Mesenchymal stem cell (in vitro differentiated cells and primary cell): ENCODE data around the gene ARID4B.

Source experiments
- DNase-seq: peaks from one replicate; pipeline ENCODE4 v3.0.0-alpha.2; 2013
- H2AFZ ChIP-seq: one replicate; pipeline ENCODE4 v1.6.1; 2013; ENCODE audit warnings: low read depth, mild to moderate bottlenecking, control low read depth, inconsistent platforms, low read length, moderate library complexity
- H2AK5ac ChIP-seq: 2 replicates; pipeline ENCODE4 v1.6.1; 2013; ENCODE audit warnings: low read length, moderate library complexity, mild to moderate bottlenecking, inconsistent platforms; ENCODE audit not compliant: severe bottlenecking
- H2BK120ac ChIP-seq: one replicate; pipeline ENCODE4 v1.6.1; 2013; ENCODE audit warnings: low read depth, mild to moderate bottlenecking, inconsistent platforms, low read length, moderate library complexity
- H2BK12ac ChIP-seq, 2 experiments: one replicate each; pipeline ENCODE4 v1.6.1; 2013; ENCODE audit warnings: inconsistent platforms in 2 of 2, low read length in 2 of 2, mild to moderate bottlenecking in 2 of 2, moderate library complexity in 2 of 2, control low read depth in 1 of 2
- H2BK15ac ChIP-seq: one replicate; pipeline ENCODE4 v1.6.1; 2013; ENCODE audit warnings: mild to moderate bottlenecking, low read depth, inconsistent platforms; ENCODE audit not compliant: poor library complexity, severe bottlenecking
- H2BK5ac ChIP-seq: 2 replicates; pipeline ENCODE4 v1.6.1; 2013; ENCODE audit warnings: low read depth, mild to moderate bottlenecking, low read length, control low read depth, inconsistent platforms; ENCODE audit not compliant: poor library complexity, severe bottlenecking
- H3K14ac ChIP-seq, 2 experiments: one replicate each; pipeline ENCODE4 v1.6.1; 2013; ENCODE audit warnings: inconsistent platforms in 2 of 2, low read length in 2 of 2, control low read depth in 1 of 2, mild to moderate bottlenecking in 1 of 2, moderate library complexity in 1 of 2
- H3K18ac ChIP-seq, 2 experiments: one replicate each; pipeline ENCODE4 v1.6.1; 2013; ENCODE audit warnings: inconsistent platforms in 2 of 2, low read length in 2 of 2, control low read depth in 1 of 2, low read depth in 1 of 2, mild to moderate bottlenecking in 1 of 2
- H3K23ac ChIP-seq, 2 experiments: one replicate each; pipeline ENCODE4 v1.6.1; 2013; ENCODE audit warnings: inconsistent platforms in 2 of 2, low read length in 2 of 2, mild to moderate bottlenecking in 2 of 2, moderate library complexity in 2 of 2, control low read depth in 1 of 2
- H3K27ac ChIP-seq: 2 replicates; pipeline ENCODE4 v1.5.1; 2013; ENCODE audit warnings: mild to moderate bottlenecking, moderate library complexity, low read length, control low read depth, inconsistent platforms; ENCODE audit not compliant: poor library complexity, severe bottlenecking
- H3K27me3 ChIP-seq, 2 experiments: 2 replicates each; pipeline versions ENCODE4 v1.6.1 to v1.7.0; 2013; ENCODE audit warnings: low read length in 2 of 2, mild to moderate bottlenecking in 2 of 2, moderate library complexity in 2 of 2, control low read depth in 1 of 2, inconsistent platforms in 1 of 2; ENCODE audit not compliant: control insufficient read depth in 1 of 2, insufficient read depth in 1 of 2
- H3K36me3 ChIP-seq, 2 experiments: 2 replicates each; pipeline versions ENCODE4 v1.6.1 to v1.7.0; 2013; ENCODE audit warnings: low read length in 2 of 2, control low read depth in 1 of 2, inconsistent platforms in 1 of 2, low read depth in 1 of 2, mild to moderate bottlenecking in 1 of 2; ENCODE audit not compliant: insufficient read depth in 2 of 2, control insufficient read depth in 1 of 2
- H3K4ac ChIP-seq, 2 experiments: one replicate each; pipeline ENCODE4 v1.6.1; 2013; ENCODE audit warnings: inconsistent platforms in 2 of 2, low read length in 2 of 2, mild to moderate bottlenecking in 2 of 2, moderate library complexity in 2 of 2, control low read depth in 1 of 2, low read depth in 1 of 2
- H3K4me1 ChIP-seq: 2 replicates; pipeline ENCODE4 v1.6.1; 2013; ENCODE audit warnings: low read depth, low read length, control low read depth; ENCODE audit not compliant: control insufficient read depth, insufficient read depth
- H3K4me2 ChIP-seq: 2 replicates; pipeline ENCODE4 v1.6.1; 2013; ENCODE audit warnings: low read length, mild to moderate bottlenecking, inconsistent platforms; ENCODE audit not compliant: poor library complexity, severe bottlenecking
- H3K4me3 ChIP-seq, 2 experiments: 2 replicates each; pipeline versions ENCODE4 v1.5.1 to v1.7.0; 2013; ENCODE audit warnings: low read length in 2 of 2, mild to moderate bottlenecking in 2 of 2, control low read depth in 1 of 2, low read depth in 1 of 2; ENCODE audit not compliant: insufficient read depth in 1 of 2
- H3K79me1 ChIP-seq: replicated peaks from 2 replicates; pipeline ENCODE4 v1.6.1; 2013; ENCODE audit warnings: mild to moderate bottlenecking, control low read depth, low read length, inconsistent platforms; ENCODE audit not compliant: poor library complexity, severe bottlenecking
- H3K9ac ChIP-seq: 2 replicates; pipeline ENCODE4 v1.7.0; 2013; ENCODE audit warnings: mild to moderate bottlenecking, low read length, moderate library complexity
- H3K9me3 ChIP-seq: 2 replicates; pipeline ENCODE4 v1.7.0; 2013; ENCODE audit warnings: mild to moderate bottlenecking, low read length; ENCODE audit not compliant: control insufficient read depth
- H4K8ac ChIP-seq: one replicate; pipeline ENCODE4 v1.6.1; 2013; ENCODE audit warnings: inconsistent platforms, mild to moderate bottlenecking, low read length, moderate library complexity
- H4K91ac ChIP-seq: one replicate; pipeline ENCODE4 v1.6.1; 2013; ENCODE audit warnings: mild to moderate bottlenecking, low read length, inconsistent platforms
- WGBS: methylation state at CpG from one replicate; pipeline ENCODE4 v1.1.7; 2013; ENCODE audit warnings: mixed read lengths; 5-methylcytosine and 5-hydroxymethylcytosine counted together

The ARID4B gene

DNA sequence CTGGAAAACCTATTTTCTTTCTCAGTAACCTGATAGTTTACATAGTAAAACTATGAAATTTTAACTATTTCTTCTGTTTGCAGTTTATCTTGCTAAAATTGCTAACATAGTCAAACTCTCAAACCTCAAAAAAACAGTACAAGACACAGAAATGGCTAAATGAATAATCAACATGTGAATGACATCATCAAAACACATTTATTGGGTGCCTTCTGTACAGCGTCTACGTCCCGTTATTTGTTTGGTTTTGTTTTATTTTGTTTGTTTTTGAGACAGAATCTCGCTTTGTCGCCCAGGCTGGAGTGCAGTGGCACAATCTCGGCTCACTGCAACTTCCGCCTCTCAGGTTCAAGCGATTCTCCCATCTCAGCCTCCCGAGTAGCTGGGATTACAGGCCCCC, 178.2 kb downstream of the ARID4B start:
- no peak overlapping the region for H2BK120ac ChIP-seq
- WGBS = 96% methylated on average over 9 of the region's 9 CpGs

DNA sequence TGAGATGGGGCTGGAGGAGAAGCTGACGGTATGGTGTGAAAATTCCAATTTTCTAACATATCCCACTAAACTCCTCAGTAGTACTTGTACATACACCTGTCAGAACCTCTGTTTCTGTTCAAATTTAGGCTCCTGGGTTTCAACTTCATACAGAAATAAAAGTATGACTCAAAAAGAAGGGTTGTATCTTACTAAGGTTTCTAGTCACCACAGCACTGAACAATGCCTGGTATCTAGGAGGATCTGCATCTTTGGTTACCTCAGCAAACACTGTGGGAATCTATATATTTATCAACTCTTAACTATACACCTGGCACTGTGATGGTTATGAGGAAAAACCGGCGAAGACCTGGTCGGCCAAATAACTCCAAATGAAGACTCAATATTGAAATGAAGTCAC, 180.7 kb downstream of the ARID4B start:
- Histone ChIP-seq H4K91ac (no peak overlapping the region), H3K4me3 (no peak overlapping the region), H2BK5ac (no peak overlapping the region), H3K9me3 (no peaks in the 10 kb centered on the region), H3K23ac (no peak overlapping the region), H3K14ac (no peak overlapping the region), H3K4me2 (no peak overlapping the region), H2BK15ac (no peak overlapping the region), H4K8ac (no peak overlapping the region), H3K27me3 (no peaks in the 10 kb centered on the region), H3K9ac (no peak overlapping the region), H3K4ac (no peak overlapping the region), H3K36me3 (peaks cover 46 to 92% of the 10 kb centered on the region in 2 experiments), H3K79me1 (peaks cover 32% of the 10 kb centered on the region), H3K18ac (no peak overlapping the region), H2AFZ (no peak overlapping the region), H3K4me1 (no peaks in the 10 kb centered on the region), H3K27ac (no peak overlapping the region), H2AK5ac (no peak overlapping the region), H2BK12ac (no peak overlapping the region), H2BK120ac (no peak overlapping the region)
- 100% methylated on average over 4 of the region's 4 CpGs for WGBS
- no peak for DNase-seq

More for the DNA sequence above, 178.2 kb downstream of the ARID4B start:
- H3K4me1 ChIP-seq = no peaks in the 10 kb centered on the region
- no peak overlapping the region for H3K9ac ChIP-seq
- H3K18ac ChIP-seq = no peak overlapping the region
- H4K91ac ChIP-seq = no peak overlapping the region
- H2BK5ac ChIP-seq = no peak overlapping the region
- H3K4me3 ChIP-seq = no peak overlapping the region
- no peak overlapping the region for H3K4ac ChIP-seq
- no peak overlapping the region for H2BK15ac ChIP-seq
- DNase-seq = no peak
- H2AFZ ChIP-seq = no peak overlapping the region
- no peak overlapping the region for H2BK12ac ChIP-seq
- H3K27me3 ChIP-seq = no peaks in the 10 kb centered on the region
- H3K9me3 ChIP-seq = no peaks in the 10 kb centered on the region
- H2AK5ac ChIP-seq = no peak overlapping the region
- no peak overlapping the region for H3K23ac ChIP-seq
- no peak overlapping the region for H3K14ac ChIP-seq
- H4K8ac ChIP-seq = no peak overlapping the region
- H3K79me1 ChIP-seq = peaks cover 32% of the 10 kb centered on the region
- no peak overlapping the region for H3K27ac ChIP-seq
- peaks cover 40 to 92% of the 10 kb centered on the region in 2 experiments for H3K36me3 ChIP-seq
- H3K4me2 ChIP-seq = no peak overlapping the region

DNA sequence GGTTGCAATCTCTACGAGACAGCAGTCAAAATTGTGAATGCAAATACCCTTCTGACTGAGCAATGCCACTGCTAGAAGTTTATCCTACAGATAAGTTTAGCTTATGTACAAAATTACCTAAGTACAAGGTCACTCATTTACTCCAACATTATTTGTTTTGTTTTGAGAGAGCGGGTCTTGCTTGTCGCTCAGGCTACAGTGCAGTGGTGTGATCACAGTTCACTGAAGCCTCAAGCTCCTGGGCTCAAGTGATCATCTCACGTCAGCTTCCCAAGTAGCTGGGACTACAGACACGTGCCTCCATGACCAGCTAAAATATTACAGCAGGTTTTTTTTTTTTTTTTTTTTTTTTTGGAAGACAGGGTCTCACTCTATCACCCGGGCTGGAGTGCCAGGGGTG, 182.3 kb downstream of the ARID4B start:
- H3K4me3 ChIP-seq = no peak overlapping the region
- H2BK120ac ChIP-seq = no peak overlapping the region
- peaks cover 51 to 84% of the 10 kb centered on the region in 2 experiments for H3K36me3 ChIP-seq
- no peak overlapping the region for H2BK15ac ChIP-seq
- H2AK5ac ChIP-seq = no peak overlapping the region
- H4K8ac ChIP-seq = no peak overlapping the region
- H3K18ac ChIP-seq = no peak overlapping the region
- H3K14ac ChIP-seq = no peak overlapping the region
- no peaks in the 10 kb centered on the region for H3K9me3 ChIP-seq
- no peak overlapping the region for H2AFZ ChIP-seq
- no peak overlapping the region for H3K27ac ChIP-seq
- no peak overlapping the region for H3K4ac ChIP-seq
- H3K27me3 ChIP-seq = no peaks in the 10 kb centered on the region
- H2BK12ac ChIP-seq = no peak overlapping the region
- H2BK5ac ChIP-seq = no peak overlapping the region
- no peak overlapping the region for H3K9ac ChIP-seq
- DNase-seq = no peak
- H3K4me2 ChIP-seq = no peak overlapping the region
- H4K91ac ChIP-seq = no peak overlapping the region
- H3K4me1 ChIP-seq = no peaks in the 10 kb centered on the region
- peaks cover 33% of the 10 kb centered on the region for H3K79me1 ChIP-seq
- no peak overlapping the region for H3K23ac ChIP-seq
- WGBS = 96% methylated on average over 6 of the region's 6 CpGs

DNA sequence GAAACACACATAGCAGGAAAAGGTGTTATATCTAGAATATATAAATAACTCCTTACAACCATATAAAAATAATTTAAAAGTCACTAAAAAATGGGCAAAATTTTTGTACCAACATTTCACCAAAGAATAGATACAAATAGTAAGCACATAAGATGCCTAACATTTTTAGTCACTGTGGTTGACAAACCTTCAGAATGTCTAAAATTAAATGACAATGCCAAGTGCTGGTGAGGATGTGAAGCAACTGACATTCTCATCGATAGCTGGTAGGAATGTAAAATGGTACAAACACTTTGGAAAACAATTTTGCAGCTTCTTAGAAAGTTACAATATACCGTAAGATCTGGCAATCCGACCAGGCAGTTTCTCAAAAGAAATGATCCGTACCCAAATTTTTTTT, 185.0 kb downstream of the ARID4B start:
- H3K4me1 ChIP-seq = no peaks in the 10 kb centered on the region
- no peak overlapping the region for H3K4me2 ChIP-seq
- H2AFZ ChIP-seq = no peak overlapping the region
- H2BK120ac ChIP-seq = no peak overlapping the region
- H3K36me3 ChIP-seq = peaks cover 57 to 82% of the 10 kb centered on the region in 2 experiments
- no peaks in the 10 kb centered on the region for H3K9me3 ChIP-seq
- no peak overlapping the region for H4K8ac ChIP-seq
- no peak overlapping the region for H4K91ac ChIP-seq
- WGBS = 100% methylated on average over 4 of the region's 4 CpGs
- H3K27ac ChIP-seq = no peak overlapping the region
- H3K18ac ChIP-seq = no peak overlapping the region
- H3K9ac ChIP-seq = no peak overlapping the region
- H3K4me3 ChIP-seq = no peak overlapping the region
- no peak overlapping the region for H3K4ac ChIP-seq
- H3K23ac ChIP-seq = no peak overlapping the region
- H2BK15ac ChIP-seq = no peak overlapping the region
- DNase-seq = no peak
- H2BK5ac ChIP-seq = no peak overlapping the region
- H3K27me3 ChIP-seq = no peaks in the 10 kb centered on the region
- H3K14ac ChIP-seq = no peak overlapping the region
- H2AK5ac ChIP-seq = no peak overlapping the region
- H3K79me1 ChIP-seq = peaks cover 33% of the 10 kb centered on the region
- no peak overlapping the region for H2BK12ac ChIP-seq
